SW 1271 (cell line): Measurements from ENCODE around the gene DBNL.

Source experiments
- DNase-seq, 2 experiments: peaks; one replicate each; lab custom pipeline; 2025; lab: John Stamatoyannopoulos, UW

Gene DBNL

DNA sequence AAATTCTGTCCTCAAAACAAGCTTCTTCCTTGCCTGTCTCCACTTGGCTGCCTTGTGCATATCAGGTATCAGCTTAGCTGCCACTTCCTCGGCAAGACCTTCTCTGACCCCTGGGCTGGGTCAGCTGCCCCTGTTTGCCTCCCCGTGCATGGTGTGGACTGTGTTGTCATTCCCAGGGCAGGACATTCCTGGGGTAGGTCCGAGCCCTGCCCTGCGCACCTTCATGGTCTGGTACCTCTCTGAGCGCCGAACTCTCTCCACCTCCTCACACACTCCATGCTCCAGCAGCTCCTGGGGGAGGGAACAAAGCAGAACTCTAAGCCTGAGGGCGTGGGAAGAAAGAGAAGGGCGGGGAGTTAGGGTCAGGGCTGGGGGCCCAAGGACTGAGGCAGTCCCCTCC is 34.0 kb downstream of the DBNL start:
- DNase-seq = no peak

- DNase-seq = no peak
Observed at GRCh38 chr7:44079331-44080021, 35.0 kb downstream of the DBNL start.

GRCh38 chr7:44080118-44080517 is 35.6 kb downstream of the DBNL start:
- no peak for DNase-seq

GRCh38 chr7:44080686-44081265 is 36.3 kb downstream of the DBNL start:
- DNase-seq = no peak

DNA sequence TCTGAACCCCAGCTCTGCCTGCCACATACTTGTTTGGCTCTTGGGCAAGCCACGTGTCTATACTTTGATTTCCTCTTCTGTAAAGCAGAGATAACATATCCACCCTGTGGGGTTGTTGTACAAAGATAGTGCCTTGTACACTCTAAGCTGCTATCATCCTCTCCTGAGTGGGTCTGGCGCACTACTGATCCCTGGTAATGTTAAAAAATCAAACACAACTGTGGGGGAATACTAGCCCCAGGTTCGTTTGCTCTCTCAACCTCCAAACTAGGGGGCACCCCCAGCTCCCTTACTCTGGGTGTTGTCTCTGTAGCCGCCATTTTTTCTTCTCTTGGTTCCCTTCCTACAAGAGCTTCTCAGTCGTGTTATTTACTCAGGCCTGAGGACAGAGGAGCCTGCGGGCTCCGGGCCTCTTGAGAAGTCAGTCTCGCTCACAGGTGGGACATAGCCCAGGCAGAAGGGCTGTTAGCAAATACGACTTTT is 36.8 kb downstream of the DBNL start:
- no peak for DNase-seq

- DNase-seq = peak; percentile 96 to 97
Observed at GRCh38 chr7:44082541-44083207, 38.2 kb downstream of the DBNL start.

- no peak for DNase-seq
Observed at GRCh38 chr7:44083796-44084195, 39.3 kb downstream of the DBNL start.

- no peak for DNase-seq
Observed at GRCh38 chr7:44084701-44085100, 40.2 kb downstream of the DBNL start.

DNA sequence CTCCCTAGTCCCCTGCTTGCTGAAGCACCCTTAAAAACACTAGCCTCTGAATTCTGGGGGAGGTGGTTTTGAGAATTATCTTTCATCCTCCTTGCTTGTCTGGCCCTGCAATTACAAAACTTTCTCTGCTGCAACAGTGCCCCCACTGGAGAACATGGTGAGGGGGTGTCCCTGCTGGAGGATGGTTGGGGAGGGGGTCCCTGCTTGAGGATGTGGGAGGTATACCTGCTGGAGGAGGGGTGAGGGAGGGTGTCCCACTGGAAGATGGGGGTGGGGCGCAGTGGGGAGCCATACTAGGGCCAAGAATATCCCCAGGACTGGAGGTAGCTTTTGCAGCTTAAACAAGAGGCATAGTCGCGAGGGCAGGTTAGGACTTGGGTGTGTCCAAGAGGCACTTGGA is 41.0 kb downstream of the DBNL start:
- no peak for DNase-seq

DNA sequence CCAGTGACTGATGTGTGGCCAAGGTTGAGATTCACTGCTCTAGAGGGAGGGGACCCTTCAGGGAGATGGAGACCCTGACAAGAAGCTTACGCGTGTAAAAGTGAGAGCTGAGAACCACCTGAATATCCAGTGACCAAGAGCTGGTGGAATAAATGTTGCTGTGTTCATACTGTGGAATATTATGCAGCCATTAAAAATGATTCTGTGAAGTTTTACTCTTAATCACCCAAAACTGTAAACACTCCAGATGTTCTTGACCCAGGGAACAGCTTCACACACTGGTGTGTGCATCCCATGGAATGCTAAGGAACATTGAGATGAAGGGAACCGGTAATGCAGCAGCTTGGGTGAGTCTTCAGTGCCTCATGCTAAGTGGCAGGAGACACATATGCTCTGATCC is 42.1 kb downstream of the DBNL start:
- DNase-seq = no peak

DNA sequence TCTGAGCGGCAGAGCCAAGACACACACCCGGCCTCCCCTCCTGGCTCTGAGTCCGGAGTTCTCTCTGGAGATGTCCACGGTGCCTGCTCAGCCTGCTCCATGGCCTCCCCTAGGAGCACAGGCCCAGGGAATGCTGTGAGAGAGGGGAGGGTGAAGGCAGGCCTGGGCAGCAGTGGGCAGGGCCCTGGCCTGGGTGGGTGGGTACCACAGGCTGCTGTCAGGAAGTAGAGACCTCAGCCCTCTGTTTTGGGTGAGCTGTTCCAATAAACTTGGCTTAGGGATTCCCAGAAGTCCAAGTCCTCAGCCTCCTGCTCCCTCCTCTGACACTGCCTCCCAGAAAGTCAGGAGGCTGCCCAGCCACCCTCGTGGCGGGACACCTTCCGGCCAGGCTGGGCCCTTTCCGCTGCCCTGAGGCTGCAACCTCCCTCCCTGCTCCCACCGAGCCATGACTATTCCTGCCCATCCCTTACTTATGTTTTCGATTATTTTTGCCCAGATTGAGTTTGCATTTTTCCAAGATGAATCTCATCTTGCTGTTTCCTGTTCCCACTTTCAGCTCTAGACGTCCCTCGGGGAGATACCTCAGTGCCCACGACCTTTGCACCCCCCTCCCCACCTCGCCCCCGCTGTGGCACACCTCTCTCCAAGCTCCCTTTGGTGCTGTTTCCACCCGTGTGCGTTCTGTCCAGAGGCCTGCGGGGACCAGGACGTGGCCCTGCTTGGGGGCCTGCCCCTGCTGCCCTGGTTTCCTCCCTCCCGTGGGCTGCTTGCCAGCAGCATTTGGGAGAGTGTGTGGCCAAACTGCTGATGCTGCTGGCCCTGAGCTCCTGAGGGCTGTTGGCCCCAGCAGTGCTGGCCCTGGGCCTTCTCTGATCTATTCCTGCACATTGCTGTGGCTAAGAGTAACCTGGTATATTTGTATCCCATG is 43.7 kb downstream of the DBNL start:
- DNase-seq = no peak

DNA sequence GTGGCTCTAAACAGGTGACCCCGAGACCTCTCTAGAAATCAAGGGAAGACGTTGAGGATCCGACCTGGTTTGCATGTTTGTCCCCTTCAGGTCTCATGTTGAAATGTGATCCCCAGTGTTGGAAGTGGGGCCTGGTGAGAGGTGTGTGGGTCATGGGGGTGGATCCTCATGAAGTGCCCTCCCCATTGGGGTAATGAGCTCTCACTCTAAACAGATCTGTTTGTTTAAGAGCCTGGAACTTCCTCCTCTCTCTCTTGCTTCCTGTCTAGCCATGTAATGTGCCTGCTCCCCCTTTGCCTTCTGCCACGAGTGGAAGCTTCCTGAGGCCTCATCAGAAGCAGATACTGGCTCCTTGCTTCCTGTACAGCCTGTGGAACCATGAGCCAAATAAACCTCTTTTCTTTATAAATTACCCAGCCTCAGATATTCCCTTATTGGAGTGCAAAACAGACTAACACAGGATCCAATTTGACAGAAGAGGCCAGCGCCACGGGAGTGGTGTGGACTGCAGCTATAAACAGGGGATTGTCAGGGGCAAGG is 48.7 kb downstream of the DBNL start:
- DNase-seq = no peak

- no peak for DNase-seq
Observed at GRCh38 chr7:44094365-44094764, 49.9 kb downstream of the DBNL start.

- DNase-seq = no peak
Observed at GRCh38 chr7:44094883-44095592, 50.5 kb downstream of the DBNL start.

GRCh38 chr7:44095781-44096180 is 51.3 kb downstream of the DBNL start:
- no peak for DNase-seq

DNA sequence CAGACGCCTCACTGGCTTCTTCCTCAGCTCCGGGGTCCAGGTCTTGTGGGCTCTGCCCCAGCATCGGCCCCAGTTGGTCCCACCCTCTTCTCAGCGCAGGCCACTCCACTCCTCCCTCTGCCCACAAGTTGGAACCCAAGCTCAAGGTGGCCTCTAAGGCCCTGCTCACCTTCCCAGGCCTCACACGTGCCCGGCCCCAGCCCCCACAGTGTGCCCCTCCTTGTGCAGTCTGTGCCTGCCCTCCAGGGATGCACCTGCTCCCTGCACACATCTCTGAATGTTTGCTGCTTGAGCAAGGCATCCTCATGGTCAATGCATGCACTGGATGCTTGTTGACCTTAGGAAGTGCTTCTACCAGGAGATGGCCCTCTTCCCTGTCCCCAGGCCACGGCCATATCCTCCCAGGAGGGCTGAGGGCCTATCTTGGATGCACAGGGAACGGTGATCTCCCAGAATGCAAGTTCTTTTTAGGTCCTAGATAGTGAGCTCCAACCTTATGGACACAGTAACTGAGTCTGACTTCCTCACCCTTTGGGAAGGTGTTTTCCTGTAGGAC is 51.9 kb downstream of the DBNL start:
- no peak for DNase-seq

GRCh38 chr7:44097064-44097932 is 52.8 kb downstream of the DBNL start:
- DNase-seq = no peak

- DNase-seq = no peak
Observed at GRCh38 chr7:44098092-44099068, 53.9 kb downstream of the DBNL start.

DNA sequence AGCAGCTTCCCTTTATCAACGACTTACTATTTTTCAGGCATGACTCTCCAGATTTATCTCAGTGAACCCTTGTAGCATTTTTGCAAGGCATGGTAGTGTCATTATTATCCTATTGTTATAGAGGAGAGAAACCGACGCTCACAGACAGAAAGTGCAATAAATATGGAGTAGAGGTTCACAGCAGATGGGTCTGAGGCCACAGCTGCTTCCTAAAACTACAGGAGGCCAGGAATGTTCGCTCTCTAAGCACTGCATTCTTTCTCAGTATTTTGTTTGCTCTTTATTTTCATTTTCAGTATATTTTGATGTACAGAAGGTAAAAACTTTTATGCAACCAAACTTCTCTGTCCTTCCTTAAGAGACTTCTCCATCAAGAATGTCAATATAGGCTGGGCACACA is 55.2 kb downstream of the DBNL start:
- DNase-seq = no peak
